Hematopoietic multipotent progenitor cell treated with erythropoietin and hydrocortisone succinate and interleukin-3 and kit ligand, for 15 days (in vitro differentiated cells): ENCODE measurements around the gene IL37.
"Not testable (repeated sequence)": the region's sequence is repeated elsewhere in the genome, so short reads cannot be mapped to it uniquely, and the experiment has no call there.

Experiments
- DNase-seq: peaks from one replicate; pipeline ENCODE4 v3.0.0-alpha.2; 2015; ENCODE audit warnings: low spot score

IL37 gene

GRCh38 chr2:112889976-112890375 lies 21.0 kb upstream of the IL37 start:
- no peak for DNase-seq

GRCh38 chr2:112891385-112891831 lies 19.6 kb upstream of the IL37 start:
- no peak for DNase-seq

GRCh38 chr2:112893752-112894151 lies 17.2 kb upstream of the IL37 start:
- DNase-seq = no peak

GRCh38 chr2:112896909-112897623 lies 13.9 kb upstream of the IL37 start:
- no peak for DNase-seq

GRCh38 chr2:112897624-112897978 lies 13.4 kb upstream of the IL37 start:
- DNase-seq = no peak

- DNase-seq = not testable (repeated sequence)
Measured at GRCh38 chr2:112901431-112902065, 9.4 kb upstream of the IL37 start.

GRCh38 chr2:112902816-112903215 lies 8.1 kb upstream of the IL37 start:
- DNase-seq = no peak

GRCh38 chr2:112904883-112905282 lies 6.1 kb upstream of the IL37 start:
- DNase-seq = no peak

- DNase-seq = no peak
Measured at GRCh38 chr2:112906276-112906675, 4.7 kb upstream of the IL37 start.

- no peak for DNase-seq
Measured at GRCh38 chr2:112907001-112907949, 3.7 kb upstream of the IL37 start.

- DNase-seq = not testable (repeated sequence)
Measured at GRCh38 chr2:112908559-112908958, 2.4 kb upstream of the IL37 start.

- DNase-seq = no peak
Measured at GRCh38 chr2:112910219-112910618, 746 bp upstream of the IL37 start.

GRCh38 chr2:112912403-112912802 lies 1.4 kb downstream of the IL37 start:
- DNase-seq = no peak

- DNase-seq = no peak
Measured at GRCh38 chr2:112915300-112916144, 4.6 kb downstream of the IL37 start.

- DNase-seq = no peak
Measured at GRCh38 chr2:112916145-112916571, 5.2 kb downstream of the IL37 start.

GRCh38 chr2:112916625-112917247 lies 5.8 kb downstream of the IL37 start:
- no peak for DNase-seq

- no peak for DNase-seq
Measured at GRCh38 chr2:112917856-112918255, 6.9 kb downstream of the IL37 start.

- DNase-seq = no peak
Measured at GRCh38 chr2:112918256-112918655, 7.3 kb downstream of the IL37 start.

- no peak for DNase-seq
Measured at GRCh38 chr2:112919086-112919485, 8.1 kb downstream of the IL37 start.

GRCh38 chr2:112920923-112921532 lies 10.1 kb downstream of the IL37 start:
- no peak for DNase-seq

- no peak for DNase-seq
Measured at GRCh38 chr2:112921982-112922381, 11.0 kb downstream of the IL37 start.
